CD14-positive monocyte (primary cell): ENCODE measurements around the gene CENPV. TPM values are rescaled to one million over a fixed set of nuclear protein-coding genes. Genes with fewer than 3 reads are reported as not detected.
A peak's percentile ranks its signal among the peaks of the same experiment; 100 is the strongest.

ENCODE experiments used
- DNase-seq, 3 donors: peaks; one replicate each; pipeline ENCODE4 v3.0.0-alpha.2; 2011 to 2022
- H2AFZ ChIP-seq: 2 replicates; pipeline ENCODE4 v1.6.0; 2012; ENCODE audit warnings: mild to moderate bottlenecking, low read depth, low read length, inconsistent platforms; ENCODE audit not compliant: insufficient read depth, poor library complexity, severe bottlenecking
- H3K27ac ChIP-seq, 2 donors: 1 replicate in 1 of 2; 2 replicates in 1 of 2; pipeline ENCODE4 v1.5.1; 2012 to 2013; ENCODE audit warnings: low read length in 2 of 2, control low read depth in 1 of 2, inconsistent platforms in 1 of 2, low read depth in 1 of 2, mild to moderate bottlenecking in 1 of 2
- H3K27me3 ChIP-seq, 2 donors: one replicate each; pipeline versions ENCODE4 v1.6.0 to v1.6.1; 2011 to 2013; ENCODE audit warnings: low read length in 2 of 2; ENCODE audit not compliant: control insufficient read depth in 2 of 2, insufficient read depth in 2 of 2
- H3K36me3 ChIP-seq, 2 donors: replicated peaks in 1 of 2; 1 replicate in 1 of 2; 2 replicates in 1 of 2; pipeline versions ENCODE4 v1.5.1 to v1.6.1; 2012 to 2013; ENCODE audit warnings: low read length in 2 of 2, control low read depth in 1 of 2, inconsistent platforms in 1 of 2, mild to moderate bottlenecking in 1 of 2; ENCODE audit not compliant: insufficient read depth in 2 of 2, control insufficient read depth in 1 of 2
- H3K4me1 ChIP-seq, 2 donors: 1 replicate in 1 of 2; 2 replicates in 1 of 2; pipeline versions ENCODE4 v1.5.1 to v1.6.1; 2012 to 2013; ENCODE audit warnings: low read length in 2 of 2, control low read depth in 1 of 2, inconsistent platforms in 1 of 2, mild to moderate bottlenecking in 1 of 2, moderate library complexity in 1 of 2; ENCODE audit not compliant: insufficient read depth in 2 of 2, control insufficient read depth in 1 of 2
- H3K4me2 ChIP-seq: replicated peaks from 2 replicates; pipeline ENCODE3; 2012; ENCODE audit warnings: low read length, moderate library complexity, mild to moderate bottlenecking; ENCODE audit not compliant: poor library complexity, severe bottlenecking; ENCODE audit errors: extremely low read depth
- H3K4me3 ChIP-seq, 3 experiments: fragments of 200-600 bp in 1 of 3; sonication (generic) in 1 of 3; replicated peaks in 1 of 3; 1 replicate in 2 of 3; 2 replicates in 1 of 3; pipeline ENCODE4 v1.5.1; 2011 to 2013; ENCODE audit warnings: low read length in 3 of 3, mild to moderate bottlenecking in 3 of 3, control low read depth in 2 of 3, low read depth in 2 of 3, inconsistent platforms in 1 of 3, moderate library complexity in 1 of 3
- H3K79me2 ChIP-seq: 2 replicates; pipeline ENCODE4 v1.6.0; 2012; ENCODE audit warnings: mild to moderate bottlenecking, control low read depth, inconsistent platforms, low read length, moderate library complexity; ENCODE audit not compliant: insufficient read depth
- H3K9ac ChIP-seq: 2 replicates; pipeline ENCODE4 v1.6.0; 2017; ENCODE audit warnings: low read length, mild to moderate bottlenecking; ENCODE audit not compliant: insufficient read depth, poor library complexity, severe bottlenecking
- H3K9me3 ChIP-seq, 2 donors: replicated peaks in 1 of 2; 1 replicate in 1 of 2; 2 replicates in 1 of 2; pipeline versions ENCODE4 v1.5.1 to v1.6.1; 2012 to 2013; ENCODE audit warnings: low read length in 2 of 2, control low read depth in 1 of 2; ENCODE audit not compliant: control insufficient read depth in 1 of 2, insufficient read depth in 1 of 2
- H4K20me1 ChIP-seq: 2 replicates; pipeline ENCODE4 v1.6.0; 2012; ENCODE audit warnings: mild to moderate bottlenecking, low read length, control low read depth, moderate library complexity; ENCODE audit not compliant: insufficient read depth
- H3K27ac Mint-ChIP-seq, 7 donors: one replicate each; pipeline ENCODE4 v1.8.0; 2020; ENCODE audit warnings: mild to moderate bottlenecking in 7 of 7, mixed read lengths in 7 of 7, moderate library complexity in 6 of 7, inconsistent platforms in 2 of 7
- H3K27me3 Mint-ChIP-seq, 3 donors: one replicate each; pipeline ENCODE4 v1.8.0; 2021 to 2022; ENCODE audit warnings: low read depth in 3 of 3, mild to moderate bottlenecking in 3 of 3, mixed read lengths in 3 of 3, moderate library complexity in 3 of 3, inconsistent platforms in 1 of 3
- H3K36me3 Mint-ChIP-seq, 2 donors: one replicate each; pipeline ENCODE4 v1.8.0; 2020; ENCODE audit warnings: mixed read lengths in 2 of 2, inconsistent platforms in 1 of 2, mild to moderate bottlenecking in 1 of 2
- H3K4me1 Mint-ChIP-seq: one replicate; pipeline ENCODE4 v1.8.0; 2020; ENCODE audit warnings: mild to moderate bottlenecking, mixed read lengths
- H3K4me3 Mint-ChIP-seq, 2 donors: one replicate each; pipeline ENCODE4 v1.8.0; 2020; ENCODE audit warnings: mild to moderate bottlenecking in 2 of 2, mixed read lengths in 2 of 2, moderate library complexity in 1 of 2
- H3K9me3 Mint-ChIP-seq, 7 donors: one replicate each; pipeline ENCODE4 v1.8.0; 2020 to 2022; ENCODE audit warnings: mixed read lengths in 7 of 7, mild to moderate bottlenecking in 6 of 7, moderate library complexity in 6 of 7, inconsistent platforms in 2 of 7
- CTCF ChIP-seq: fragments of 200-600 bp; IDR thresholded peaks from one replicate; pipeline ENCODE4 v1.8.0; 2022; ENCODE audit warnings: antibody characterized with exemption, mild to moderate bottlenecking
- WGBS: methylation state at CpG from one replicate; pipeline ENCODE4 v1.1.5; 2013; ENCODE audit warnings: missing lambda C conversion rate; ENCODE audit not compliant: insufficient coverage; 5-methylcytosine and 5-hydroxymethylcytosine counted together
- intact Hi-C, 2 donors: fragments of 100-400 bp; cut with micrococcal nuclease; formaldehyde crosslinking; loops; one replicate each; pipeline versions ENCODE4 v1.15.0 to v1.15.1; 2023
- polyA minus RNA-seq: library from RNA; depleted of rRNA, polyadenylated mRNA; stranded (reverse); fragments of >200 nt; gene quantifications from 2 replicates; pipeline ENCODE4 v1.2.3, GENCODE V29; 2012
- polyA plus RNA-seq, 3 donors: library from polyadenylated mRNA; depleted of rRNA in 1 of 3; unstranded in 2 of 3; stranded (reverse) in 1 of 3; fragments of 300-500 nt in 2 of 3; fragments of >200 nt in 1 of 3; fragmentation: Illumina TruSeq in 2 of 3; gene quantifications; 1 replicate in 2 of 3; 2 replicates in 1 of 3; pipeline ENCODE4 v1.2.3, GENCODE V29; 2012 to 2021
- total RNA-seq, 12 experiments: library from RNA in 1 of 12; stranded (reverse) in 1 of 12; fragments of 120-200 nt in 1 of 12; gene quantifications; one replicate each; pipeline ENCODE4 v1.2.4 and lab custom pipeline; 2013 to 2026; ENCODE audit warnings: mixed read lengths in 6 of 12, inconsistent platforms in 1 of 12

The CENPV gene
- 1.8 TPM for total RNA-seq (2013)
- 1 to 10 TPM in 1 of 3 donors, under 1 TPM in 2; 0.50 to 1.1 (median 0.80) TPM for polyA plus RNA-seq
- 0.64 TPM in 1 of 2 replicates, not detected in the other for polyA minus RNA-seq
- 0.08 to 11.1 (median 0.39) reads per million in 11 experiments for total RNA-seq (lab: John Stamatoyannopoulos, UW)

GRCh38 chr17:16353317-16354174 is at the start of gene CENPV:
CENPV (minus strand) TSS chr17:16353469; CDS start chr17:16353436, 33 bp downstream.
- H3K79me2 ChIP-seq: no peaks in the 10 kb centered on the region
- H2AFZ ChIP-seq: peak within 1 kb of the TSS; percentile 82
- Mint-ChIP-seq H3K36me3 (peaks cover 8 to 12% of the 10 kb centered on the region in 2 donors), H3K27ac (peak within 1 kb of the TSS in 1 of 7 donors; percentile 55), H3K9me3 (peaks cover 0 to 6% (median 3%) of the 10 kb centered on the region in 7 donors), H3K27me3 (peaks cover 48 to 59% (median 55%) of the 10 kb centered on the region in 3 donors), H3K4me1 (peaks cover 17% of the 10 kb centered on the region), H3K4me3 (peak within 1 kb of the TSS; percentile 83 to 93)
- no peaks in the 10 kb centered on the region for H3K36me3 ChIP-seq
- peak; percentile 12 for TF ChIP-seq CTCF
- peak within 1 kb of the TSS; percentile 46 for H3K9ac ChIP-seq
- H3K27ac ChIP-seq: no peak within 1 kb of the TSS
- H3K9me3 ChIP-seq: no peaks in the 10 kb centered on the region
- WGBS: 8% methylated on average over 75 of the region's 83 CpGs
- H3K4me3 ChIP-seq: peak within 1 kb of the TSS; percentile 33 to 77 (median 55)
- peaks cover 21 to 33% of the 10 kb centered on the region in 2 donors for H3K27me3 ChIP-seq
- H3K4me1 ChIP-seq: peaks cover 15 to 18% of the 10 kb centered on the region in 2 donors
- no peaks in the 10 kb centered on the region for H4K20me1 ChIP-seq
- peak in 2 of 3 donors; percentile 24 to 27 for DNase-seq
- H3K4me2 ChIP-seq: peak within 1 kb of the TSS; percentile 92
- intact Hi-C loops: loop anchor here in 1 of 2 donors (10.0 kb wide), 1 partner anchor 69 kb away; no protein-coding TSS in a partner anchor
